ENCODE results near the gene NDUFB2. TPM values are rescaled to one million over a fixed set of nuclear protein-coding genes. Genes with fewer than 3 reads are reported as not detected.

Gene NDUFB2
- polyA plus RNA-seq, 1 donor (not counting 4 experiments of a cell fraction or from before 2014, with no cell fraction given) = 379 TPM

GRCh38 chr7:140654661-140655060 lies 41.8 kb upstream of the NDUFB2 start:
- H3K9me3 ChIP-seq (ENCODE audit: control insufficient read depth, low read depth, low read length) = no peaks in the 10 kb centered on the region
- no peaks in the 10 kb centered on the region for H4K20me1 ChIP-seq (ENCODE audit: control insufficient read depth, extremely low read depth, insufficient read depth, low read length)
- DNase-seq (ENCODE audit: low read depth, low spot score) (no peak), FAIRE-seq (no peak)
- TF ChIP-seq EZH2 (IDR thresholded peaks at IDR 0.05; ENCODE audit: low read length) (no peak), CTCF (optimal IDR thresholded peaks at IDR 0.05 in 1 of 3, IDR thresholded peaks at IDR 0.05 in 1 of 3, conservative IDR thresholded peaks at IDR 0.05 in 1 of 3; ENCODE audit: extremely low read depth in 1 of 3, insufficient read depth in 2 of 3, low read length in 3 of 3) (no peak)
- no peak overlapping the region for H3K4me2 ChIP-seq (ENCODE audit: control insufficient read depth, extremely low read depth, insufficient read depth, low read depth, low read length)
- no peaks in the 10 kb centered on the region for H3K9me1 ChIP-seq (ENCODE audit: control insufficient read depth, extremely low read depth, insufficient read depth, low read length)
- H3K79me2 ChIP-seq (ENCODE audit: control insufficient read depth, insufficient read depth, low read length) = no peaks in the 10 kb centered on the region
- H3K27me3 ChIP-seq (ENCODE audit: control insufficient read depth, extremely low read depth, insufficient read depth, low read length) = no peaks in the 10 kb centered on the region
- peaks cover 22% of the 10 kb centered on the region for H3K4me1 ChIP-seq (ENCODE audit: control insufficient read depth, extremely low read depth, insufficient read depth, low read length)
- H2AFZ ChIP-seq (ENCODE audit: control insufficient read depth, low read length) = no peak overlapping the region
- dilution Hi-C loops (cut with MboI; ENCODE audit: extremely low pct_ligation_motif_present, low sequenced_read_pairs) = no loop called here
- no peak overlapping the region for H3K27ac ChIP-seq (ENCODE audit: control insufficient read depth, insufficient read depth, low read length)
- no peaks in the 10 kb centered on the region for H3K36me3 ChIP-seq (ENCODE audit: control insufficient read depth in 2 of 2, extremely low read depth in 1 of 2, insufficient read depth in 2 of 2, low read length in 2 of 2)
- no peak overlapping the region for H3K4me3 ChIP-seq (ENCODE audit: control insufficient read depth in 2 of 3, extremely low read depth in 1 of 3, insufficient read depth in 2 of 3, low read depth in 1 of 3, low read length in 3 of 3)
- H3K9ac ChIP-seq (ENCODE audit: control insufficient read depth, extremely low read depth, insufficient read depth, low read length) = no peak overlapping the region

GRCh38 chr7:140655511-140656408 lies 40.7 kb upstream of the NDUFB2 start:
- TF ChIP-seq EZH2 (IDR thresholded peaks at IDR 0.05; ENCODE audit: low read length) = no peak
- TF ChIP-seq CTCF (optimal IDR thresholded peaks at IDR 0.05 in 1 of 3, IDR thresholded peaks at IDR 0.05 in 1 of 3, conservative IDR thresholded peaks at IDR 0.05 in 1 of 3; ENCODE audit: extremely low read depth in 1 of 3, insufficient read depth in 2 of 3, low read length in 3 of 3) = no peak
- H3K9ac ChIP-seq (ENCODE audit: control insufficient read depth, extremely low read depth, insufficient read depth, low read length) = peak overlapping the region; percentile 52
- no peaks in the 10 kb centered on the region for H3K9me1 ChIP-seq (ENCODE audit: control insufficient read depth, extremely low read depth, insufficient read depth, low read length)
- H3K4me1 ChIP-seq (ENCODE audit: control insufficient read depth, extremely low read depth, insufficient read depth, low read length) = peaks cover 16% of the 10 kb centered on the region
- peak overlapping the region; percentile 97 for H2AFZ ChIP-seq (ENCODE audit: control insufficient read depth, low read length)
- dilution Hi-C loops (cut with MboI; ENCODE audit: extremely low pct_ligation_motif_present, low sequenced_read_pairs) = no loop called here
- no peaks in the 10 kb centered on the region for H3K36me3 ChIP-seq (ENCODE audit: control insufficient read depth in 2 of 2, extremely low read depth in 1 of 2, insufficient read depth in 2 of 2, low read length in 2 of 2)
- H3K27ac ChIP-seq (ENCODE audit: control insufficient read depth, insufficient read depth, low read length) = no peak overlapping the region
- H4K20me1 ChIP-seq (ENCODE audit: control insufficient read depth, extremely low read depth, insufficient read depth, low read length) = no peaks in the 10 kb centered on the region
- FAIRE-seq (no peak), DNase-seq (ENCODE audit: low read depth, low spot score) (no peak)
- peak overlapping the region; percentile 98 for H3K4me2 ChIP-seq (ENCODE audit: control insufficient read depth, extremely low read depth, insufficient read depth, low read depth, low read length)
- H3K27me3 ChIP-seq (ENCODE audit: control insufficient read depth, extremely low read depth, insufficient read depth, low read length) = no peaks in the 10 kb centered on the region
- no peaks in the 10 kb centered on the region for H3K79me2 ChIP-seq (ENCODE audit: control insufficient read depth, insufficient read depth, low read length)
- peak overlapping the region in 2 of 3 experiments; percentile 57 to 67 for H3K4me3 ChIP-seq (ENCODE audit: control insufficient read depth in 2 of 3, extremely low read depth in 1 of 3, insufficient read depth in 2 of 3, low read depth in 1 of 3, low read length in 3 of 3)
- H3K9me3 ChIP-seq (ENCODE audit: control insufficient read depth, low read depth, low read length) = no peaks in the 10 kb centered on the region

Measured in keratinocyte (primary cell).